Medulla oblongata (tissue), 1 donor: Measurements from ENCODE around the gene YOD1.

ENCODE experiments used
- DNase-seq: peaks from one replicate; pipeline ENCODE4 v3.0.0-alpha.2; 2015; ENCODE audit errors: extremely low spot score

The YOD1 gene

GRCh38 chr1:207025146-207025880, 25.7 kb downstream of the YOD1 start:
- DNase-seq: no peak

DNA sequence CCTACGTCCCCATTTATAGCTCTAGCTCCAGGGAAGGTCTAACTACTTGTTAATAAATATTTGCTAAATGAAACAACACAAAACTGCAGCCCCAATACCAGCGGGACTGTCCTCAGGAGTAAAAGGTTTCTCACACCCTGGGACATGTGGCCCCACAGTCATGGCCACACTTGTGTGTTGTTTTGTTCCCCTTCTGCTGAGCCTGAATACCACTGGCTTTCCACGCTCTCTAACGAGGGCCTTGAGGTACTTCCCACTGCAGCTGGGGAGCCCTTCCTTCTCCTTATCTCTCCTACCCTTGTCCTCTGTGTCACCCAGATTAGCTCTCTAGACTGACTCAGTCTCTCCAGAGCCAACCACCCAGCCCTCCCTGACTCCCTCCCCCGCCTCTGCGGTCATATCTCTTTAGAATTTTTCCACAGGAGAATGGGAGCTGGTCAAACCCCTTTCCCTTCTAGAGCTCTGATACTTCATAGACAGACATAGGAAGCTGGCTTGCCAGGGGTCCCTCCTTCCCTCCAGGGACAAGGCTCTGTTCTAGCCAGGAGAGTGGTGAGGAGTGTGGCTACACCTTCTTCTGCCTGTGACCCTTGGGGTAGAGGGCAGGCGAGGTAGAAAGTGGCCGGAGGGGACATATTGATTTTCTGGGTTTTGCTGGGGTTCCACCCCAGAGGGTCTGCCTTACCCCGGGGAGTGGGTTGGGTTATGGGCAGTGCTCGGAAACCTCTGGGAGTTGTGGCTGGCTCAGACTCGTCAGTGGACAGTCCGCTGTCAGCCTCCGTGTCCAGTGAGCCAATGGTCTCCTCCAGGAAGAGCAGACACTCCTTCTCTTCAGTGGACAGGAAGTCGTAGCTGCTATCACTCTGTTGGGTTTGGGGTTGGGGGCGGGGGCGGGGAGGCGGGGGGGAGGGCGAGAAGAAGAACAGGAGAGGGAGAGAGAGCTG, 26.5 kb downstream of the YOD1 start:
- DNase-seq: no peak

DNA sequence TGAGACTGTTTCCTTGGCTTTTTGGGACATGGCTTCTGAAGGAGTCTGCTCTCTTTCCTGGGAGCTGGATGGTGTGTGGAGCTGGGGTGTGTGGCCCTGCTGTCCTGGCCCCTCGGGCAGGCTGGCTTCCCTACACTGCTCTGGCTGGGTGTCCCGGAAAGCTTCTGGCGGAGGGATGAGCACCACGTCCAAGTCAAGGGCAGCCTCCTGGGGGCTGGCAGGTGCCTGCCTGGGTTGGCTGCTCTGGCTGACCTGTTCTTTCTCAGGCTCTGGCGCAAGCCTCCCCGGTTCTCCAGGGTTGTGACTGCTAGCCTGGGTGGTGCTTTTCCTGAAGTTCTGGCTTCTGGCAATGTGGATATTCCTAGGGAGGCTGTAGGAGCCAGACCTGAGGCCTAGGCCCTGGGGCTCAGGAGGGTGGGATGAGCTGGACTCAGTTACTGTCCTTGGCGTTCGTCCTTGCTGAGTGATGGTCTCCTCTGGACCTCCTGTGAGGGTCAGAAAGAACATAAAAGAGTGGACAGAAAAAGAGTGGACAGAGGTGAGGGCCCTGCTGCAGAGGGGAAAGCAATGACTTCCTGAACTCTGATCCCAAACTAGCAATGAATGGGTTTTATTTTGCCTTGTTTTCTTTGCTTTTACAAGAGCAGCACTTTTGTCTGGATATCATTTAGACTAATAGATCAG, 27.9 kb downstream of the YOD1 start:
- DNase-seq: no peak

- no peak for DNase-seq
Observed at GRCh38 chr1:207021876-207022596, 29.0 kb downstream of the YOD1 start.

- peak; percentile 15 for DNase-seq
Observed at GRCh38 chr1:207021139-207021861, 29.7 kb downstream of the YOD1 start.

- no peak for DNase-seq
Observed at GRCh38 chr1:207020709-207021107, 30.3 kb downstream of the YOD1 start.

DNA sequence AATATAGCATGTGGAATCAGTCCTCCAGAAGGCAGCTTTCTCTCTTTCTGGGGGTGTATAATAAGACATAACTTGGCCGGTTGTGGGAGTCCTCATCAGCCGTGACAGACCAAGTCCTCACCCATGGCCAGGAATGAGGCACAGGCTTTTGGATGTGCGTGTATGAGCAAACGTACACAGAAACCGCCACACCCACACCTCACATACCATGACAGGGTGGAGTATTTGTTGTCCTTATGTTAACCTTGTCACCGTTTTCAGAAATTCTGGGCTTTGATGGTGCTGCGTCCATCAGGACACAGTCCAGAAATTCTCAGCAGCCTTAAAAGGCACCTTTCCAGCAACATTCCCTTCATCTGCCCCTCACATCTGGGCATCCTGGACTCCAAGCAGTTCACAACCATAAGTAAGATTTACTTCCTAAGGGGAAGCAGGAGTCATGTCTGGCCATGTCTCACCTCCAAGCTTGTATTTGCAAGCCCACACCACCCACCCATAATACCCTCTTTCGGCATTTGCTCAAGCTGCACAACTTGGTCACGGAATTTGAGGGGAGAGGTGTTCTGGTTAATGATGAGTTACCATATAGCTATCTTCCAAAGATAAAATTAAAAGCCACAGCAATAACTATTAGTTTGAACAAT, 30.8 kb downstream of the YOD1 start:
- DNase-seq: no peak

- no peak for DNase-seq
Observed at GRCh38 chr1:207019661-207020060, 31.3 kb downstream of the YOD1 start.

GRCh38 chr1:207019161-207019560, 31.8 kb downstream of the YOD1 start:
- DNase-seq: no peak

- DNase-seq: no peak
Observed at GRCh38 chr1:207018707-207019106, 32.3 kb downstream of the YOD1 start.

GRCh38 chr1:207017615-207018559, 33.1 kb downstream of the YOD1 start:
- peak; percentile 53 for DNase-seq

DNA sequence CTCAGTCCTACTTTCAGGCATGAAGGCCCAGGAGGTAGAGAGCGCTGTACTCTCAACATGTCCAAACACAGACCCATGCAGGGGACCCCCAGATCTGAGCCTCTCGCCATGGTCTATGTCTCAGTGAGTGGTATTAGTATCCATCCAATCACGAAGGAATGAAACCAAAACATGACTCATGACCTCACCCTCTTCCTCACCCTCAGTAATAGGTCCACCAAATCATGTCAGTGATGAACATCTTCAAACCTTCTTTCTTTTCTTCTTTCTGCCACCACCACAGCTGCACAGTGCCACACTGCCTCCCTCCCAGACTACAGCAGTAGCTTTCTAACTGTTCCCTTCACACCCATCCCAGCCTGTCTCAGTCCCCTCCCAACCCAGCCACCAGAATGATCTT, 35.2 kb downstream of the YOD1 start:
- DNase-seq: no peak

DNA sequence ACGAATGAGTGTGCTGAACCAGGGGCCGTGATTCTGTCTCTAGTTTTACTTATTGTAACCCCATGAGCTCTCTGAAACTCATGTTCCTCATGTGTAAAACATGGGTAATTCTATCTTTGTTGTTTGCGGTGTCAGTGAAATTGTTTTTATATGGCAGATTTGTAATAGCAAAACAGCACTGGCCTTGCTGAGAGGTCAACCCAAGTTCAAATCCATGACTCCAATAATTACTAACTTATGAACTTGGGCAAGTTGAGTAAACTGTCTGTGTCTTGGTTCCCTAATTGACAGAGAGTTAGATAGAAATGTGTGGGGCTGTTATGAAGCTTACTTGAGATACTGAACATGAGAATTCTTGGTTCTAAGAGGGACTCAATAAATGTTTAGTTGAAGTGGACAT, 36.3 kb downstream of the YOD1 start:
- DNase-seq: no peak

DNA sequence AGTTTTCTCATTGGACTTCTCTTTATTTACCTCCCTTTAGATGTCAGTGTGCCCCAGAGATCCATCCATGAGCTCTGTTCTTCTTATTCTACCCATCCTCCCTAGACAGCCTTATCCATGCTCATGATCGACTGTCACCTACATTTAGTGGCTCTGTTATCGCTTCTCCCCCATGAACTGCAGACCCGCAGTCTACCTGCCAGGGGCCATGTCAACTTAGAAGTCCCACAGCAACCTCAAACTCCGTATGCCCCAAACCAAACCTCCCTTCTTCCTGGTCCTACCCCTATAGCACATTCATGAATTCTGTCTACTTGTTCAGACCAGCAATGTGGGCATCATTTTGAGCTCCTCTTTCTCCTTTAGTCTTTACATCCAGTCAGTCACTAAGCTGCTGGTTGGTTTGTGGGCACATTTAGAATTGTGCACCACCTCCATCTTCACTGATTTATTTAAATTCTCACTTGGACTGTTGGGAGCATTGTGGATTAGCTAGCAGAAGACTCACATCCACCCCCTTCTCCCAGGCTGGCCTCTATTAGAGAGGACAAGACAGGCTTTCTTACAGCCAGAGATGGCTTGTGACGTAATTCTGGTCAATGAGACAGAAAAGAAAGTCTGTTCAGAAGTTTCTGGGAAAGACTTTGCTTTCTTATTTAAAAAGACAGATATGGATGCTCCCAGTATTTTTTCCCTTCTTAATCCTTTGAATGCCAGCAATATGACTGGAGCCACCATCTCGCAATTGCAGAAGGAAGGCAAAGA, 37.5 kb downstream of the YOD1 start:
- DNase-seq: no peak

GRCh38 chr1:207010726-207011125, 40.3 kb downstream of the YOD1 start:
- DNase-seq: no peak

DNA sequence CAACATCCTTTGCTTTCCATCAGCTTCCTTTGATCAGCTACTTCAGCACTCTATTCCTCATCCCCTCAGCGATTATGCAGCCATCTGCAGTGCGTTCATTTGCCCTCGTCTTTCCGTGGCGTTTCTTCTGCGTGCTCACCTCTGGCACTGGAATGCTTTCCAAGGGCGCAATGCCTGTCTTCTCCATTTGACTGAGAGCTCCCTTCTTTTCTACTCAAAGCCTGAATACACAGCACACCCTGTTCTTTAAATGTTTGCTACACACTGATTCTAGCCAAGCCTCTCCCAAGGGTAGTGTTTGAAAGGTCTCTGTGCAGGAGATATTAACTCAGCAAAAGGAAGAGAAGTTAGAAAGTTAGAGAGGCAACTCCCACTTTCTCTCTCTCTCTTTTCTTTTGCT, 41.1 kb downstream of the YOD1 start:
- DNase-seq: no peak

GRCh38 chr1:207009182-207009850, 41.7 kb downstream of the YOD1 start:
- no peak for DNase-seq
